OCI-LY1 (cell line): ENCODE results near the gene UGT3A2.

ENCODE experiments used
- H2AFZ ChIP-seq: fragments of 200-600 bp; sonication (generic), shearing (Covaris generic); 2 replicates; pipeline ENCODE4 v1.6.0; 2014; ENCODE audit warnings: antibody characterized with exemption, mild to moderate bottlenecking, low read length
- H3F3A ChIP-seq: fragments of 200-600 bp; sonication (generic), shearing (Covaris generic); 2 replicates; pipeline ENCODE4 v1.6.0; 2014; ENCODE audit warnings: mild to moderate bottlenecking, antibody characterized with exemption, low read length, moderate library complexity; ENCODE audit not compliant: insufficient read depth
- H3K27ac ChIP-seq: fragments of 200-600 bp; sonication (generic); 2 replicates; pipeline ENCODE4 v1.5.1; 2014; ENCODE audit warnings: low read length, mixed run types, mild to moderate bottlenecking, low read depth; ENCODE audit not compliant: poor library complexity, severe bottlenecking
- H3K27me3 ChIP-seq: fragments of 200-600 bp; sonication (generic); 2 replicates; pipeline ENCODE4 v1.6.0; 2014; ENCODE audit warnings: antibody characterized with exemption, mild to moderate bottlenecking, low read length, moderate library complexity; ENCODE audit not compliant: insufficient read depth
- H3K36me3 ChIP-seq: fragments of 200-600 bp; sonication (generic); 2 replicates; pipeline ENCODE4 v1.6.1; 2014; ENCODE audit warnings: mild to moderate bottlenecking, antibody characterized with exemption, low read length, moderate library complexity, mixed read lengths; ENCODE audit not compliant: insufficient read depth
- H3K4me1 ChIP-seq: fragments of 200-600 bp; sonication (generic); 2 replicates; pipeline ENCODE4 v1.5.1; 2014; ENCODE audit warnings: mild to moderate bottlenecking, low read length, moderate library complexity; ENCODE audit not compliant: insufficient read depth, severe bottlenecking
- H3K4me2 ChIP-seq: fragments of 200-600 bp; sonication (generic), shearing (Covaris generic); 2 replicates; pipeline ENCODE4 v1.6.1; 2014; ENCODE audit warnings: low read length
- H3K4me3 ChIP-seq: fragments of 200-600 bp; sonication (generic); 2 replicates; pipeline ENCODE4 v1.5.1; 2014; ENCODE audit warnings: low read length, low read depth, mild to moderate bottlenecking, mixed read lengths; ENCODE audit not compliant: poor library complexity, severe bottlenecking
- H3K79me2 ChIP-seq: fragments of 200-600 bp; shearing (Covaris generic); 2 replicates; pipeline ENCODE4 v1.6.1; 2016; ENCODE audit warnings: mixed run types, low read length, mixed read lengths; ENCODE audit not compliant: insufficient read depth
- H3K9ac ChIP-seq: fragments of 200-600 bp; sonication (generic), shearing (Covaris generic); 2 replicates; pipeline ENCODE4 v1.6.1; 2014; ENCODE audit warnings: mild to moderate bottlenecking, low read length, mixed read lengths
- H3K9me2 ChIP-seq: fragments of 200-600 bp; sonication (generic), shearing (Covaris generic); 2 replicates; pipeline ENCODE4 v1.6.1; 2014; ENCODE audit warnings: low read depth, mild to moderate bottlenecking, low read length, mixed read lengths
- H3K9me3 ChIP-seq: fragments of 200-600 bp; shearing (Covaris generic); 2 replicates; pipeline ENCODE4 v1.6.1; 2014; ENCODE audit warnings: low read length, mixed read lengths
- H4K20me1 ChIP-seq: fragments of 200-600 bp; sonication (generic), shearing (Covaris generic); 2 replicates; pipeline ENCODE4 v1.6.0; 2016; ENCODE audit warnings: mild to moderate bottlenecking, low read length; ENCODE audit not compliant: insufficient read depth
- CTCF ChIP-seq: fragments of 200-600 bp; sonication (generic), shearing (Covaris generic); IDR thresholded peaks from 2 replicates; pipeline ENCODE4 v1.5.1; 2017; ENCODE audit warnings: mild to moderate bottlenecking, antibody characterized with exemption, low read length, moderate library complexity, mixed read lengths
- EZH2 ChIP-seq: fragments of 200-600 bp; sonication (generic), shearing (Covaris generic); IDR thresholded peaks from 2 replicates; pipeline ENCODE4 v1.8.0; 2017; ENCODE audit warnings: borderline replicate concordance, mixed run types, mild to moderate bottlenecking, antibody characterized with exemption, low read length, moderate library complexity, mixed read lengths

The UGT3A2 gene

GRCh38 chr5:36066001-36066539 lies 612 bp downstream of the UGT3A2 start:
- no peaks in the 10 kb centered on the region for H3K79me2 ChIP-seq
- H3K4me2 ChIP-seq = no peak overlapping the region
- TF ChIP-seq CTCF = no peak
- no peak for TF ChIP-seq EZH2
- H3K27me3 ChIP-seq = peaks cover 7% of the 10 kb centered on the region; the same call in 1 of the 2 replicates
- H3K27ac ChIP-seq = no peak overlapping the region
- no peaks in the 10 kb centered on the region for H3K36me3 ChIP-seq
- no peaks in the 10 kb centered on the region for H3F3A ChIP-seq
- H3K4me1 ChIP-seq = no peaks in the 10 kb centered on the region
- H3K4me3 ChIP-seq = no peak overlapping the region
- no peak overlapping the region for H2AFZ ChIP-seq
- H3K9me2 ChIP-seq = no peaks in the 10 kb centered on the region
- no peak overlapping the region for H3K9ac ChIP-seq
- H3K9me3 ChIP-seq = no peaks in the 10 kb centered on the region
- no peaks in the 10 kb centered on the region for H4K20me1 ChIP-seq

- no peak overlapping the region for H2AFZ ChIP-seq
- no peaks in the 10 kb centered on the region for H3K36me3 ChIP-seq
- H3K79me2 ChIP-seq = no peaks in the 10 kb centered on the region
- TF ChIP-seq EZH2 (no peak), CTCF (peak; percentile 48; the same call in 1 of the 2 replicates)
- no peak overlapping the region for H3K27ac ChIP-seq
- H3F3A ChIP-seq = no peaks in the 10 kb centered on the region
- no peaks in the 10 kb centered on the region for H3K9me2 ChIP-seq
- peaks cover 5% of the 10 kb centered on the region; the same call in 1 of the 2 replicates for H3K27me3 ChIP-seq
- H3K9ac ChIP-seq = no peak overlapping the region
- H3K9me3 ChIP-seq = no peaks in the 10 kb centered on the region
- no peaks in the 10 kb centered on the region for H4K20me1 ChIP-seq
- no peak overlapping the region for H3K4me2 ChIP-seq
- no peak overlapping the region for H3K4me3 ChIP-seq
- H3K4me1 ChIP-seq = no peaks in the 10 kb centered on the region
Measured at GRCh38 chr5:36060420-36060887, 6.2 kb downstream of the UGT3A2 start.

GRCh38 chr5:36059571-36060419 lies 6.9 kb downstream of the UGT3A2 start:
- H3K4me3 ChIP-seq = no peak overlapping the region

More at GRCh38 chr5:36059571-36060419, 6.9 kb downstream of the UGT3A2 start:
- no peak overlapping the region for H3K27ac ChIP-seq
- no peak overlapping the region for H3K4me2 ChIP-seq
- no peaks in the 10 kb centered on the region for H3K36me3 ChIP-seq
- H3K79me2 ChIP-seq = no peaks in the 10 kb centered on the region
- no peaks in the 10 kb centered on the region for H3K4me1 ChIP-seq
- TF ChIP-seq CTCF (no peak), EZH2 (no peak)
- no peak overlapping the region for H2AFZ ChIP-seq
- no peaks in the 10 kb centered on the region for H3K9me3 ChIP-seq
- no peaks in the 10 kb centered on the region for H3K9me2 ChIP-seq
- H4K20me1 ChIP-seq = no peaks in the 10 kb centered on the region
- H3F3A ChIP-seq = no peaks in the 10 kb centered on the region
- H3K27me3 ChIP-seq = no peaks in the 10 kb centered on the region
- H3K9ac ChIP-seq = no peak overlapping the region
